HCT116 (cell line): ENCODE measurements around the gene SSH2. TPM values are rescaled to one million over a fixed set of nuclear protein-coding genes. Genes with fewer than 3 reads are reported as not detected.

Experiments
- ATAC-seq: fragments of 200-7000 bp; cut with Tn5 transposase; 2 replicates; pipeline ENCODE4 v1.9.1; 2020; ENCODE audit warnings: mild to moderate bottlenecking, moderate library complexity
- BruUV-seq: library from RNA; stranded (reverse); fragments of 400-500 nt; replicated peaks from 2 replicates; lab custom pipeline; 2021; lab: Mats Ljungman, UMichigan
- CTCF ChIA-PET: fragments of 300-600 bp; sonication (Branson Sonifier 250); formaldehyde crosslinking; loops from one replicate; lab custom pipeline; 2021; ENCODE audit warnings: antibody characterized with exemption; lab: Charles Lee
- POLR2A ChIA-PET: fragments of 300-600, 350-600 bp; sonication (Branson Sonifier 250); formaldehyde crosslinking; loops from one replicate; lab custom pipeline; 2021; ENCODE audit warnings: antibody characterized with exemption; lab: Charles Lee
- RAD21 ChIA-PET, 2 experiments: fragments of 300-600 bp; sonication (Branson Sonifier 250); formaldehyde crosslinking; loops; one replicate each; lab custom pipeline; 2023; ENCODE audit warnings: low total read pairs in 2 of 2; ENCODE audit not compliant: uncharacterized antibody in 2 of 2, unreplicated experiment in 2 of 2, low non-redundant PET in 1 of 2; lab: Charles Lee
- DNase-seq: peaks from one replicate; pipeline ENCODE4 v3.0.0-alpha.2; 2010; ENCODE audit warnings: low read depth, low spot score
- H2AFZ ChIP-seq: fragments of 200-600 bp; shearing (Covaris generic), sonication (generic); 2 replicates; pipeline ENCODE4 v1.6.1; 2017; ENCODE audit warnings: low read depth, mixed run types, mixed read lengths, antibody characterized with exemption, low read length; ENCODE audit not compliant: poor library complexity, severe bottlenecking
- H3K27ac ChIP-seq: 2 replicates; pipeline ENCODE4 v1.5.1; 2012; ENCODE audit warnings: low read depth, low read length
- H3K27me3 ChIP-seq: fragments of 200-600 bp; sonication (generic); 2 replicates; pipeline ENCODE4 v1.6.1; 2016; ENCODE audit warnings: mixed run types, low read length, mixed read lengths; ENCODE audit not compliant: insufficient read depth
- H3K36me3 ChIP-seq, 2 experiments: fragments of 200-500 bp in 1 of 2; fragments of 200-600 bp in 1 of 2; sonication (Bioruptor generic) in 1 of 2; sonication (generic) in 1 of 2; 2 replicates each; pipeline versions ENCODE4 v1.5.1 to v1.6.1; 2014 to 2016; ENCODE audit warnings: low read length in 2 of 2, inconsistent platforms in 1 of 2, mixed read lengths in 1 of 2, mixed run types in 1 of 2; ENCODE audit not compliant: insufficient read depth in 2 of 2, control insufficient read depth in 1 of 2
- H3K4me1 ChIP-seq, 2 experiments: fragments of 200-600 bp in 1 of 2; sonication (generic) in 1 of 2; 2 replicates each; pipeline versions ENCODE4 v1.5.1 to v1.6.1; 2012 to 2017; ENCODE audit warnings: low read length in 2 of 2, inconsistent platforms in 1 of 2, mild to moderate bottlenecking in 1 of 2, mixed read lengths in 1 of 2, mixed run types in 1 of 2, moderate library complexity in 1 of 2; ENCODE audit not compliant: insufficient read depth in 2 of 2, control insufficient read depth in 1 of 2
- H3K4me2 ChIP-seq: fragments of 200-600 bp; sonication (generic); 2 replicates; pipeline ENCODE4 v1.6.1; 2017; ENCODE audit warnings: mixed run types, low read length, mixed read lengths
- H3K4me3 ChIP-seq, 2 experiments: fragments of 200-600 bp in 1 of 2; sonication (generic) in 1 of 2; replicated peaks in 1 of 2; 2 replicates each; pipeline ENCODE4 v1.5.1; 2011 to 2016; ENCODE audit warnings: low read length in 2 of 2, control low read depth in 1 of 2, low read depth in 1 of 2, mild to moderate bottlenecking in 1 of 2, mixed read lengths in 1 of 2, mixed run types in 1 of 2
- H3K79me2 ChIP-seq: fragments of 200-600 bp; sonication (generic); 2 replicates; pipeline ENCODE4 v1.6.1; 2017; ENCODE audit warnings: mild to moderate bottlenecking, mixed run types, low read length, moderate library complexity, mixed read lengths; ENCODE audit not compliant: insufficient read depth
- H3K9ac ChIP-seq: fragments of 200-600 bp; sonication (generic); 2 replicates; pipeline ENCODE4 v1.6.1; 2016; ENCODE audit warnings: low read length, mixed read lengths
- H3K9me2 ChIP-seq: fragments of 200-600 bp; sonication (generic), shearing (Covaris generic); 2 replicates; pipeline ENCODE4 v1.6.1; 2017; ENCODE audit warnings: mixed run types, mild to moderate bottlenecking, moderate library complexity; ENCODE audit not compliant: insufficient read depth
- H3K9me3 ChIP-seq, 2 experiments: fragments of 200-500 bp in 1 of 2; fragments of 200-600 bp in 1 of 2; sonication (Bioruptor generic) in 1 of 2; sonication (generic) in 1 of 2; 2 replicates each; pipeline ENCODE4 v1.6.1; 2014 to 2017; ENCODE audit warnings: low read length in 2 of 2, mixed read lengths in 2 of 2, inconsistent platforms in 1 of 2, low read depth in 1 of 2, mild to moderate bottlenecking in 1 of 2, mixed run types in 1 of 2, moderate library complexity in 1 of 2; ENCODE audit not compliant: control insufficient read depth in 1 of 2, insufficient read depth in 1 of 2
- H4K20me1 ChIP-seq: fragments of 200-600 bp; sonication (generic), shearing (Covaris generic); 2 replicates; pipeline ENCODE4 v1.6.1; 2017; ENCODE audit warnings: mixed run types, mild to moderate bottlenecking, moderate library complexity; ENCODE audit not compliant: insufficient read depth
- ATF3 ChIP-seq: IDR thresholded peaks from 2 replicates; pipeline ENCODE4 v1.6.1; 2012
- CBX3 ChIP-seq: IDR thresholded peaks from 2 replicates; pipeline ENCODE4 v1.6.1; 2012; ENCODE audit warnings: low read depth
- EZH2phosphoT487 ChIP-seq: fragments of 200-600 bp; IDR thresholded peaks from 2 replicates; pipeline ENCODE4 v1.6.1; 2018; ENCODE audit warnings: antibody characterized with exemption, borderline replicate concordance
- JUND ChIP-seq: IDR thresholded peaks from 2 replicates; pipeline ENCODE4 v1.6.1; 2012
- MAX ChIP-seq: IDR thresholded peaks from 2 replicates; pipeline ENCODE4 v1.6.1; 2012
- POLR2A ChIP-seq: IDR thresholded peaks from 2 replicates; pipeline ENCODE4 v1.7.0; 2011; ENCODE audit warnings: borderline replicate concordance; ENCODE audit not compliant: insufficient read depth, insufficient read length; ENCODE audit errors: extremely low read depth
- POLR2AphosphoS5 ChIP-seq: IDR thresholded peaks from 2 replicates; pipeline ENCODE4 v1.6.1; 2011; ENCODE audit warnings: mild to moderate bottlenecking, low read depth, low read length, moderate library complexity
- RAD21 ChIP-seq: IDR thresholded peaks from 2 replicates; pipeline ENCODE4 v1.6.1; 2012; ENCODE audit warnings: low read depth, mild to moderate bottlenecking
- YY1 ChIP-seq: IDR thresholded peaks from 2 replicates; pipeline ENCODE4 v1.6.1; 2011; ENCODE audit warnings: low read length, low read depth, moderate library complexity, mild to moderate bottlenecking; ENCODE audit not compliant: insufficient replicate concordance; ENCODE audit errors: extremely low read depth
- ZBTB33 ChIP-seq: IDR thresholded peaks from 2 replicates; pipeline ENCODE4 v1.6.1; 2011; ENCODE audit warnings: mild to moderate bottlenecking, low read length, moderate library complexity; ENCODE audit not compliant: insufficient replicate concordance; ENCODE audit errors: extremely low read depth
- ZFX ChIP-seq: fragments of 450-650 bp; IDR thresholded peaks from 2 replicates; pipeline ENCODE4 v1.6.1; 2017
- ZNF274 ChIP-seq: fragments of 200-500 bp; sonication (Bioruptor generic); IDR thresholded peaks from 2 replicates; pipeline ENCODE4 v1.6.1; 2014; ENCODE audit warnings: mild to moderate bottlenecking, low read depth, low read length, inconsistent platforms
- intact Hi-C: fragments of 100-400 bp; cut with micrococcal nuclease; formaldehyde crosslinking; loops from 2 replicates; pipeline ENCODE4 v1.10.0; 2022
- total RNA-seq: library from RNA; stranded (reverse); gene quantifications from one replicate; pipeline ENCODE4 v1.2.1, GENCODE V29; 2021; ENCODE audit not compliant: unreplicated experiment

SSH2 gene
- total RNA-seq, 1 experiment from 2014 or later: 17.0 TPM

- Histone ChIP-seq H4K20me1 (no peaks in the 10 kb centered on the region), H3K4me1 (peaks cover 0 to 4% of the 10 kb centered on the region in 2 experiments; a peak in 3 of 4 replicates), H3K9me2 (no peaks in the 10 kb centered on the region), H3K27me3 (no peaks in the 10 kb centered on the region), H2AFZ (no peak overlapping the region), H3K4me3 (no peak overlapping the region), H3K79me2 (no peaks in the 10 kb centered on the region), H3K36me3 (no peaks in the 10 kb centered on the region), H3K9ac (no peak overlapping the region), H3K4me2 (no peak overlapping the region), H3K27ac (no peak overlapping the region), H3K9me3 (no peaks in the 10 kb centered on the region)
- DNase-seq (no peak), ATAC-seq (no peak)
- no TSS peak for BruUV-seq
- TF ChIP-seq YY1: no peak
- no peak for TF ChIP-seq RAD21
- TF ChIP-seq POLR2A: no peak
- TF ChIP-seq CBX3: no peak
- TF ChIP-seq ZBTB33: no peak
- TF ChIP-seq EZH2phosphoT487: no peak
- TF ChIP-seq POLR2AphosphoS5: no peak
- TF ChIP-seq ATF3: no peak
- TF ChIP-seq JUND: no peak
- no peak for TF ChIP-seq ZNF274
- TF ChIP-seq MAX: no peak
- TF ChIP-seq ZFX: no peak
- RAD21 ChIA-PET: no interaction called here
- POLR2A ChIA-PET: no interaction called here
- intact Hi-C loops: no loop called here
- CTCF ChIA-PET: no interaction called here
Observed at GRCh38 chr17:29697371-29697770, 232.7 kb downstream of the SSH2 start.
